Omental fat pad (tissue), 4 donors: ENCODE measurements around the gene TLR10. TPM values are rescaled to one million over a fixed set of nuclear protein-coding genes. Genes with fewer than 3 reads are reported as not detected.
"Not testable (repeated sequence)": the region's sequence is repeated elsewhere in the genome, so short reads cannot be mapped to it uniquely, and the experiment has no call there.

Source experiments
- ATAC-seq: fragments of 150-250 bp; one replicate; pipeline ENCODE4 v1.9.1; 2016; ENCODE audit warnings: mild to moderate bottlenecking, moderate library complexity; ENCODE audit not compliant: low FRiP score
- DNase-seq: peaks from one replicate; pipeline ENCODE4 v3.0.0-alpha.2; 2019; ENCODE audit warnings: low spot score
- total RNA-seq, 4 donors: library from RNA; depleted of rRNA; stranded (reverse); fragments of >200 nt; gene quantifications; one replicate each; pipeline ENCODE4 v1.1.0, GENCODE V29; 2016
- TF ChIP-seq, protein P1 (sequence below), 3 donors: fragments of 450-650 bp; IDR thresholded peaks; one replicate each; pipeline ENCODE4 v1.5.1; 2016 to 2017; ENCODE audit warnings: antibody characterized with exemption in 3 of 3, mild to moderate bottlenecking in 3 of 3, moderate library complexity in 2 of 3

Gene TLR10
- total RNA-seq, 4 donors from 2014 or later = 0.12 to 2.5 (median 0.33) TPM

DNA sequence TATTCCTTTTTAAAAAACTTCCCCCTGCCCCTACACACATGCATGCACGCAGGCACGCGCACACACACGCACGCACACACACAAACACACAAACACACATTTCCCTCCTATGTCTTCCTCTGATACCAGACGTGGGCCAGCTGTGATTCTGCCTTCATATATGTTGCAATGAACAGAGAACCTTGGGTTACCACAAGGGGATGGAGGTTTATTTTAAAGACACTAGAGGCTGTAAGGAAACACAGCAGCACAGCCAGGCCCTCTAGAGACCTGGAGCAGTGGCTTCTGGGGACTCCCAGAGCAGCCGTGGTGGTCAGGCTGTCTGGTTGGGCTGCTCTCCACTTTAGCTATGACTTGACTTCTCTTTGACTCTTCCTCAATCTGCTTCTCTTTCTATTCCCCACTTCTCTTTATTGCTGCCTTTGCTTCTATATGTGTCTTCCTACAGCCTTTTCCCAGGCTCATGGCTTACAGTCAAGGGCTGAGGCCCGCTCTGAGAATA is 3.2 kb upstream of the TLR10 start:
- no peak for DNase-seq
- ATAC-seq = no peak
- TF ChIP-seq, protein P1, sequence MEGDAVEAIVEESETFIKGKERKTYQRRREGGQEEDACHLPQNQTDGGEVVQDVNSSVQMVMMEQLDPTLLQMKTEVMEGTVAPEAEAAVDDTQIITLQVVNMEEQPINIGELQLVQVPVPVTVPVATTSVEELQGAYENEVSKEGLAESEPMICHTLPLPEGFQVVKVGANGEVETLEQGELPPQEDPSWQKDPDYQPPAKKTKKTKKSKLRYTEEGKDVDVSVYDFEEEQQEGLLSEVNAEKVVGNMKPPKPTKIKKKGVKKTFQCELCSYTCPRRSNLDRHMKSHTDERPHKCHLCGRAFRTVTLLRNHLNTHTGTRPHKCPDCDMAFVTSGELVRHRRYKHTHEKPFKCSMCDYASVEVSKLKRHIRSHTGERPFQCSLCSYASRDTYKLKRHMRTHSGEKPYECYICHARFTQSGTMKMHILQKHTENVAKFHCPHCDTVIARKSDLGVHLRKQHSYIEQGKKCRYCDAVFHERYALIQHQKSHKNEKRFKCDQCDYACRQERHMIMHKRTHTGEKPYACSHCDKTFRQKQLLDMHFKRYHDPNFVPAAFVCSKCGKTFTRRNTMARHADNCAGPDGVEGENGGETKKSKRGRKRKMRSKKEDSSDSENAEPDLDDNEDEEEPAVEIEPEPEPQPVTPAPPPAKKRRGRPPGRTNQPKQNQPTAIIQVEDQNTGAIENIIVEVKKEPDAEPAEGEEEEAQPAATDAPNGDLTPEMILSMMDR (IDR thresholded peaks at IDR 0.05) = no peak

DNA sequence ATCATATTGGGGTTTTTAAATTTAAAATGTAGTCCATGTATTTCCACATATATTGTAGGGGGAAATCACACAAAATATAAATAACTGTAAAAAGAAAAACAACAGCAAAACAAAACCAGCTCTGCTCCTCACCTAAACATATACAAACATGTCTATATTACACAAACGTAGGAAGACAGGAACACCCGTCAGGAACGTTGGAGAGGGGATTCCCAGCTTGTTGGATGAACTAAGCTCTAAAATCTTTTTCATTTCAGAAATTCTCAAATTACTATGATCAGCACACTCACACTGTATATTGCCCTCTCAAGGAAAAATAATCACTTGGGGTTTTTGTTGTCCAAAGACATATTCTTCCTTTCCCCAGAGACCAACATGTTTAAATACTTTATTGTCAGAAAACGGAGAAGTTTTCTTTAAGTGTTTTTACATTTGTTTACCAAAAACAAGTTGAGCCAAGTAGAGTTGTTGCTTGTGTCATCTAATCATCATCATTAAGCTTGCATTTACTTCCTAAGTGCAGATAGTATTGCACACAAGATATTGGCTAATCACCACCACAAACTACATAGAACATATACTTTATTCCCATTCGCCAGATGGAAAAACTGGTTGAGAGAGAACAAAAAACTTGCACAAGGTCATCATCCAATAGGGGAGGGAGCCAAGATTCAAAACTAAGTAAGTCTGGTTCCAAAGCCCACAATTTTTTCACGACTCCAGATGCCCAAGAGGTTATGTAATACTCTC is 2.4 kb upstream of the TLR10 start:
- TF ChIP-seq, protein P1 (IDR thresholded peaks at IDR 0.05) = no peak
- ATAC-seq (no peak), DNase-seq (no peak)

DNA sequence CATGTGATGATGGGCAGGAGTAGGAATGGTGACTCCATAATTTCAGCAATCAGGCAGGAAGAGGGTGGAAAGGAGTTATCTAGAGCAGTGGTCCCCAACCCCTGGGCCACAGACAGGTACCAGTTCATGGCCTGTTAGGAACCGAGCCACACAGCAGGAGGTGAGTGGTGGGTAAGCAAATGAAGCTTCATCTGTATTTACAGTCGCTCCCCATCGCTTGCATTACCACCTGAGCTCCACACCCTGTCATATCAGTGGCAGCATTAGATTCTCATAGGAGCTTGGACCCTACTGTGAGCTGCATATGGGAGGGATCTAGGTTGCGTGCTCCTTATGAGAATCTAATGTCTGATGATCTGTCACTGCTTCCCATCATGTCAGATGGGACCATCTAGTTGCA is 1.4 kb upstream of the TLR10 start:
- TF ChIP-seq, protein P1 (IDR thresholded peaks at IDR 0.05) = no peak
- DNase-seq = no peak
- ATAC-seq = no peak

DNA sequence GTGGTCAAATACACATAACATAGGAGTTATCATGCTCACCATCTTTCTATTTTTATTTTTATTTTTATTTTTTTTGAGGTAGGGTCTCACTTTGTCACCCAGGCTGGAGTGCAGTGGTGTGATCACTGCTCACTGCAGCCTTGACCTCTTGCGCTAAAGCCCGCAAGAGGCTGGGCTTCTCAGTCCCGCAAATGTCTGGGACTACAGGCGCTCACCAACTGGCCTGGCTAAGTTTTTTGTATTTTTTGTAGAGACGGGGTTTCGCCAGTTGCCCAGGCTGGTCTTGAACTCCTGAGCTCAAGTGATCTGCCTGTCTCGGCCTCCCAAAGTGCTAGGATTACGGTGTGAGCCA is 295 bp upstream of the TLR10 start:
- DNase-seq = no peak
- TF ChIP-seq, protein P1 (IDR thresholded peaks at IDR 0.05) = peak in 1 of 3 donors; percentile 1
- ATAC-seq = no peak

DNA sequence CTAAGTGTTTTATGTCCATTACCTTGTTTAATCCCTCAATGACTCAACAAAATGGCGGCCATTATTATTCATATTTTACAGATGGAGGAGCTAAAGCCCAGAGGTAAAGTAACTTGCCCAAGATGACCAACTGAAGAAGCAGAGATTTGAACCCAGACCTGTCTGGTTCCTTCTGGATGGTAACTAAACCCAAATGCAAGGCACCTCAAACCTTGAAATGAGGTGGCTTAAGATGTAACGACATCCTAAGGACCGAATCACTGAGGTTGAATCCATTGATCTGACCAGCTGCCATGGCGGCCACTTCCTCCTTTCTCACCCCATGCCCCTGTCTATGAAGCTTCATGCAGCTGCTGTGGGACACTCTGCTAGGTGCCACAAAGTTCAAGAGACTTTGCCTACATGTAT is 932 bp downstream of the TLR10 start:
- TF ChIP-seq, protein P1 (IDR thresholded peaks at IDR 0.05) = no peak
- no peak for ATAC-seq
- no peak for DNase-seq

DNA sequence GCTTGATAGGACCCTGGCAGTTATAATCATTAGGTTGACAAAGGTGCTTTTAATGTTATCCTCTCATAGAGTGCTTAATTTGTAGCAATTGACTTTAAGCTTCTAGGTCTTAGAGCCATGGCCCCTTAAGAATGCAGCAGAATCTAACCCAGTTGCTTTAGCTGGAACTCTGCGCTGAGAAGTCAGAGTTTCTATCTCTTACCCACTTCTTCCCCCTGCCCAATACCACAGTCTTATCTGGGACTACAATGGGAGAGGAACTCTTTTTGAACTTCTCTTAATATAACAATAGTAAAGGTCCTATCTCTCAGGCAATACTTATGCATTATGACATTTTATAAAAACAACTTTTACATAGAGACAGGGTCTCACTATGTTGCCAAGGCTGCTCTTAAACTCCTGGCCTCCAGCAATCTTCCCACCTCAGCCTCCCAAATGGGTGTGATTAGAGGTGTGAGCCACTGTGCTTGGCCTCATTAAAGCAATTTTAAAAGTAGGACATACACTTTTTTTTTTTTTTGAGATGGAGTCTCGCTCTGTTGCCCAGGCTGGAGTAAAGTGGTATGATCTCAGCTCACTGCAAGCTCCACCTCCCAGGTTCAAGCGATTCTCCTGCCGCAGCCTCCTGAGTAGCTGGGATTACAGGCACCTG is 1.8 kb downstream of the TLR10 start:
- TF ChIP-seq, protein P1 (IDR thresholded peaks at IDR 0.05) = no peak
- ATAC-seq = no peak
- no peak for DNase-seq

DNA sequence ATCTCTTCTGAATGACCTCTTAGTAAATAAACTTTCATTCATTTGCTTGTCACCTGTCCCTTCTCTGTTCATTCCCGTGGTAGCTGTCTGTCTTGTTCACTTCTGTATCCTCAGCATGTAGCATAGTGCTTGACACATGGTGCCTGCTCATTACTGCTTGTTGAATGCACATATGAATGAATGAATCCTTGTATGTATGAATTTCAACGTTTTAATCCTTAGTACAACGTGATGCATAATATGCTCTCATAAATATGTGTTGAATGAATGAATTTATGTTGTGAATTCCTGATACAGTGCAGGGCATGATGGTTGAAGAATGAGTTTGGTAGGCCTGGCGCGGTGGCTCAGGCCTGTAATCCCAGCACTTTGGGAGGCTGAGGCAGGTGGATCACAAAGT is 3.0 kb downstream of the TLR10 start:
- ATAC-seq (no peak), DNase-seq (no peak)
- TF ChIP-seq, protein P1 (IDR thresholded peaks at IDR 0.05) = no peak

DNA sequence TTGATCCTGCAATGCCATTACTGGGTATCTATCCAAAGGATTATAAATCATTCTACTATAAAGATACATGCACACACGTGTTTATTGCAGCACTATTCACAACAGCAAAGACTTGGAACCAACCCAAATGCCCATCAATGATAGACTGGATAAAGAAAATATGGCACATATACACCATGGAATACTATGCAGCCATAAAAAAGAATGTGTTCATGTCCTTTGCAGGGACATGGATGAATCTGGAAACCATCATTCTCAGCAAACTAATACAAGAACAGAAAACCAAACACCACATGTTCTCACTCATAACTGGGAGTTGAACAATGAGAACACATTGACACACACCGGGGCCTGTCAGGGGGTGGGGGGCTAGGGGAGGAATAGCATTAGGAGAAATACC is 4.9 kb downstream of the TLR10 start:
- not testable (repeated sequence) for ATAC-seq, DNase-seq
